Stomach (tissue), 4 donors: ENCODE measurements around the gene DPF3.

Experiments used
- CTCF ChIP-seq, 7 experiments: fragments of 450-650 bp in 4 of 7; fragments of 200-600 bp in 3 of 7; sonication (generic) in 3 of 7; IDR thresholded peaks; one replicate each; pipeline ENCODE4 v1.5.1; 2016 to 2019; ENCODE audit warnings: antibody characterized with exemption in 7 of 7, control low read depth in 2 of 7, mild to moderate bottlenecking in 1 of 7
- EP300 ChIP-seq: sonication (generic); formaldehyde crosslinking; IDR thresholded peaks from one replicate; pipeline ENCODE4 v1.6.1; 2017; ENCODE audit warnings: antibody characterized with exemption
- POLR2AphosphoS5 ChIP-seq, 3 donors: sonication (generic); formaldehyde crosslinking; IDR thresholded peaks; one replicate each; pipeline ENCODE4 v1.6.1; 2016; ENCODE audit warnings: antibody characterized with exemption in 3 of 3

GRCh38 chr14:72774141-72774540 is 119.8 kb downstream of the DPF3 start:
- TF ChIP-seq POLR2AphosphoS5 (IDR thresholded peaks at IDR 0.05) (no peak), CTCF (IDR thresholded peaks at IDR 0.05) (no peak), EP300 (no peak)
